ENCODE measurements around the gene ALPK1.

DNA sequence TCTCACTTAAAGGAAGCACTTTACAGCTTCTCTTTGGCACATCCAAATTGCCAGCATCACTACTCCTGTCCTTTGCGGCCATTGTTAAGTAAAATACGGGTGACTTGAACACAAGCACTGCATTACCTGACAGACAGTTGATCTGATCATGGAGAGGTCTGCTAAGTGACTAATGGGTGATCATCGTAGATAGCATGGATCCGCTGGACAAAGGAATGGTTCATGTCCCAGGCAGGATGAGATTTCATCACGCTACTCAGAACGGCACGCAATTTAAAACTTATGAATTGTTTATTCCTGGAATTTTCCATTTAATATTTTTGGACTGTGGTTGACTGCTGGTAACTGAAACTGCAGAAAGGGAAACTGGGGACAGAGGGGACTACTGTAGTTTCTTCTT is 124.7 kb downstream of the ALPK1 start:
- TF ChIP-seq, protein P1, sequence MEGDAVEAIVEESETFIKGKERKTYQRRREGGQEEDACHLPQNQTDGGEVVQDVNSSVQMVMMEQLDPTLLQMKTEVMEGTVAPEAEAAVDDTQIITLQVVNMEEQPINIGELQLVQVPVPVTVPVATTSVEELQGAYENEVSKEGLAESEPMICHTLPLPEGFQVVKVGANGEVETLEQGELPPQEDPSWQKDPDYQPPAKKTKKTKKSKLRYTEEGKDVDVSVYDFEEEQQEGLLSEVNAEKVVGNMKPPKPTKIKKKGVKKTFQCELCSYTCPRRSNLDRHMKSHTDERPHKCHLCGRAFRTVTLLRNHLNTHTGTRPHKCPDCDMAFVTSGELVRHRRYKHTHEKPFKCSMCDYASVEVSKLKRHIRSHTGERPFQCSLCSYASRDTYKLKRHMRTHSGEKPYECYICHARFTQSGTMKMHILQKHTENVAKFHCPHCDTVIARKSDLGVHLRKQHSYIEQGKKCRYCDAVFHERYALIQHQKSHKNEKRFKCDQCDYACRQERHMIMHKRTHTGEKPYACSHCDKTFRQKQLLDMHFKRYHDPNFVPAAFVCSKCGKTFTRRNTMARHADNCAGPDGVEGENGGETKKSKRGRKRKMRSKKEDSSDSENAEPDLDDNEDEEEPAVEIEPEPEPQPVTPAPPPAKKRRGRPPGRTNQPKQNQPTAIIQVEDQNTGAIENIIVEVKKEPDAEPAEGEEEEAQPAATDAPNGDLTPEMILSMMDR (conservative IDR thresholded peaks at IDR 0.05; ENCODE audit: low read length) = no peak
- no peak for TF ChIP-seq EZH2phosphoT487 (IDR thresholded peaks at IDR 0.05; ENCODE audit: borderline replicate concordance, low read depth, low read length)
